ENCODE results near the gene ABCC4.

- TF ChIP-seq POLR2AphosphoS5 (IDR thresholded peaks at IDR 0.05) (no peak), CTCF (IDR thresholded peaks at IDR 0.05 in 8 of 11, conservative IDR thresholded peaks at IDR 0.05 in 3 of 11) (no peak), POLR2A (IDR thresholded peaks at IDR 0.05) (no peak)
These were observed 79.1 kb downstream of the ABCC4 start for GRCh38 chr13:95221971-95222732.

Measured in spleen (tissue), 7 donors.